DND-41 (cell line): ENCODE data around the gene ZBTB37.

Experiments
- ATAC-seq: fragments of 200-7000 bp; cut with Tn5 transposase; 3 replicates; pipeline ENCODE4 v1.9.1; 2021; ENCODE audit warnings: low read depth; ENCODE audit not compliant: insufficient read depth
- DNase-seq: peaks from one replicate; pipeline ENCODE4 v3.0.0-alpha.2; 2020
- H2AFZ ChIP-seq: 2 replicates; pipeline ENCODE4 v1.6.0; 2012; ENCODE audit warnings: low read depth, low read length
- H3K27ac ChIP-seq: 2 replicates; pipeline ENCODE4 v1.5.1; 2012; ENCODE audit warnings: low read length, inconsistent platforms
- H3K27me3 ChIP-seq: fragments of 200-600 bp; sonication (generic); 2 replicates; pipeline ENCODE4 v1.6.0; 2012; ENCODE audit warnings: low read length, mild to moderate bottlenecking, inconsistent platforms; ENCODE audit not compliant: insufficient read depth, poor library complexity
- H3K36me3 ChIP-seq: 2 replicates; pipeline ENCODE4 v1.5.1; 2012; ENCODE audit warnings: low read length, inconsistent platforms; ENCODE audit not compliant: insufficient read depth
- H3K4me1 ChIP-seq: 2 replicates; pipeline ENCODE4 v1.5.1; 2012; ENCODE audit warnings: mild to moderate bottlenecking, low read length; ENCODE audit not compliant: insufficient read depth
- H3K4me2 ChIP-seq: 2 replicates; pipeline ENCODE4 v1.6.0; 2012; ENCODE audit warnings: mild to moderate bottlenecking, moderate library complexity, low read length, inconsistent platforms; ENCODE audit not compliant: insufficient read depth
- H3K4me3 ChIP-seq, 2 experiments: fragments of 200-600 bp in 1 of 2; shearing (Covaris generic) in 1 of 2; 2 replicates each; pipeline ENCODE4 v1.5.1; 2012 to 2016; ENCODE audit warnings: inconsistent platforms in 2 of 2, low read length in 2 of 2, mild to moderate bottlenecking in 2 of 2, low read depth in 1 of 2, moderate library complexity in 1 of 2
- H3K79me2 ChIP-seq: 2 replicates; pipeline ENCODE4 v1.6.0; 2012; ENCODE audit warnings: low read length, inconsistent platforms; ENCODE audit not compliant: insufficient read depth
- H3K9ac ChIP-seq: 2 replicates; pipeline ENCODE4 v1.6.0; 2012; ENCODE audit warnings: low read depth, mild to moderate bottlenecking, inconsistent platforms, low read length, moderate library complexity
- H3K9me3 ChIP-seq: 2 replicates; pipeline ENCODE4 v1.5.1; 2012; ENCODE audit warnings: low read length, moderate library complexity, mild to moderate bottlenecking, inconsistent platforms; ENCODE audit not compliant: insufficient read depth, severe bottlenecking
- H4K20me1 ChIP-seq: 2 replicates; pipeline ENCODE4 v1.6.0; 2012; ENCODE audit warnings: low read length; ENCODE audit not compliant: insufficient read depth
- EZH2 ChIP-seq: IDR thresholded peaks from 3 replicates; pipeline ENCODE4 v1.6.1; 2012; ENCODE audit warnings: borderline replicate concordance, low read depth, mild to moderate bottlenecking, moderate library complexity, low read length, inconsistent platforms; ENCODE audit not compliant: severe bottlenecking
- TF ChIP-seq, protein P1 (sequence below): IDR thresholded peaks from 2 replicates; pipeline ENCODE4 v1.5.1; 2012; ENCODE audit warnings: borderline replicate concordance, low read length, moderate library complexity, mild to moderate bottlenecking; ENCODE audit not compliant: poor library complexity, severe bottlenecking; ENCODE audit errors: extremely low read depth

ZBTB37 gene

DNA sequence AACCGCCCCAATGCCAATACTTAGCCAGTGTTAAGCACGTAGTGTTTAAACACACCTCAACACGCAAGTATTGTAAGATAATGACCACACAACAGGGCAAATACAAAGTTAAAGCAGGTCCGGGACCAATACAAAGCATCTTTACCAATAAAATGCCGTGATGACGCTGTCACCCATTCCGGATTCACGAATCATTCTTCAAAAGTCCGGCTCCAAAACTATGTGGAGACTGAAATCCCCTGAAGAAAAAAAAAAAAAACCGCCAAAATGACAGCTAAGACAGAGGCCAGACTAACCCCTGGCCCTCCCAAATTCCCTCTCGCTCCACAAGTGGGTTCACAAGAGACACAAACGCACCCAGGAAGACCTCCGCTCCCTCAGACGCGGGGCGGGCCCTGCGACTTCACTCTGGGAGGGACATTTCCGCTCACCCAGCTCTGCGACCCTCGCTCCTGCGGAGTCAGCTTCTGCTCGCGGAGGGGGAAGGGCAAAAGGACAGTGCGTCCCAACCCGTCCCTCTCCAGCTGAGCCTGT lies 44.3 kb upstream of the ZBTB37 start:
- Histone ChIP-seq H2AFZ (peak overlapping the region; percentile 93), H3K27me3 (no peaks in the 10 kb centered on the region), H3K36me3 (peaks cover 33% of the 10 kb centered on the region), H3K4me2 (peak overlapping the region; percentile 82), H3K4me3 (peak overlapping the region; percentile 83 to 88), H3K27ac (peak overlapping the region; percentile 99), H3K9ac (peak overlapping the region; percentile 88), H3K4me1 (peaks cover 64% of the 10 kb centered on the region), H3K9me3 (no peaks in the 10 kb centered on the region), H3K79me2 (peaks cover 93% of the 10 kb centered on the region), H4K20me1 (no peaks in the 10 kb centered on the region; the same call in 1 of the 2 replicates)
- no peak for TF ChIP-seq EZH2
- TF ChIP-seq, protein P1, sequence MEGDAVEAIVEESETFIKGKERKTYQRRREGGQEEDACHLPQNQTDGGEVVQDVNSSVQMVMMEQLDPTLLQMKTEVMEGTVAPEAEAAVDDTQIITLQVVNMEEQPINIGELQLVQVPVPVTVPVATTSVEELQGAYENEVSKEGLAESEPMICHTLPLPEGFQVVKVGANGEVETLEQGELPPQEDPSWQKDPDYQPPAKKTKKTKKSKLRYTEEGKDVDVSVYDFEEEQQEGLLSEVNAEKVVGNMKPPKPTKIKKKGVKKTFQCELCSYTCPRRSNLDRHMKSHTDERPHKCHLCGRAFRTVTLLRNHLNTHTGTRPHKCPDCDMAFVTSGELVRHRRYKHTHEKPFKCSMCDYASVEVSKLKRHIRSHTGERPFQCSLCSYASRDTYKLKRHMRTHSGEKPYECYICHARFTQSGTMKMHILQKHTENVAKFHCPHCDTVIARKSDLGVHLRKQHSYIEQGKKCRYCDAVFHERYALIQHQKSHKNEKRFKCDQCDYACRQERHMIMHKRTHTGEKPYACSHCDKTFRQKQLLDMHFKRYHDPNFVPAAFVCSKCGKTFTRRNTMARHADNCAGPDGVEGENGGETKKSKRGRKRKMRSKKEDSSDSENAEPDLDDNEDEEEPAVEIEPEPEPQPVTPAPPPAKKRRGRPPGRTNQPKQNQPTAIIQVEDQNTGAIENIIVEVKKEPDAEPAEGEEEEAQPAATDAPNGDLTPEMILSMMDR = peak; percentile 13
- peak; percentile 69 for ATAC-seq
- DNase-seq = no peak

DNA sequence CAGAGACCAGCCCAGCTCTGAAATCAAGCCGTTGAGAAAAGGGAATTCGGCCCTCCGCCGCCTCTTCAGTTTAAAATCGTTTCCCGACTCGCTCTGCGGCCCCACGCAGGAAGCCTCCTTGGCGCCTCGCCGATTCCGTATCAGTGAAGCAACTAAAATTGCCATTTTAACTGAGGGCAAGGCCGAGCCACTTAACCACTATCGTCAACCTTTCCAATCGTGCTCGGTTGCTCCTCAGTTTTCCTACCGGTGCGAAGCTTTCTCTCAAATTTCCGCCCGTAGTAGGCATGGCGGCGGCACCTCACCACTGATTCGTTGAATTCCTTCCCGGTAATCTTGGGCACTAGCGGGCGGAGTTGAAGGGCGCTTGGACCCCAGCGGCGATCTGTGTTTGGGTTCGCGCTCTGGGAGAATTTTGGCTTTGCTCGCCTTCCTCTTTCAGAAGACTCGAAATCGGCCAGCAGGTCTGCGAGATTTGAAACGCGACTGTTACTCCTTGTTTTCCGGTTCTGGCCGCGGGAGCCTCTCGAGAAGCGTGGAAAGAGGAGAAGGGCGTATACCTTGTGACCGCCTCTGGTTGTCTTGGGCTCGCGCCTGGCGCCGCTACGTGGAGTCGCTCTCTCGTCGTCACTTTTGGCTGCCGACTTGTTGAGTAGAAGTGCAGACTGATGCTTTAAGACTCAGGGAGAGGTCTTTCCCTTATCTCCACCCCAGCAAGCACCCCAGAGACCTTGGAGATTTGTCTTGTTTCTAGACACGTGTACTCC lies 43.7 kb upstream of the ZBTB37 start, which contains the start of the genes CENPL and DARS2:
CENPL (minus strand) TSS at position 569 of the 767 bp plus-strand sequence. CDS start 13,584 bp downstream, outside the sequence.
DARS2 (plus strand) TSS at position 359 of the 767 bp plus-strand sequence. CDS start 557 bp downstream, outside the sequence.
- Histone ChIP-seq H3K27ac (peak within 1 kb of the TSS; percentile 99), H3K4me1 (peaks cover 64% of the 10 kb centered on the region), H3K9me3 (no peaks in the 10 kb centered on the region), H3K36me3 (peaks cover 30% of the 10 kb centered on the region), H3K4me2 (peak within 1 kb of the TSS; percentile 88), H2AFZ (peak within 1 kb of the TSS; percentile 99), H4K20me1 (no peaks in the 10 kb centered on the region; the same call in 1 of the 2 replicates), H3K4me3 (peak within 1 kb of the TSS; percentile 83 to 88), H3K27me3 (no peaks in the 10 kb centered on the region), H3K9ac (peak within 1 kb of the TSS; percentile 88), H3K79me2 (peaks cover 90% of the 10 kb centered on the region)
- DNase-seq = peak; percentile 95
- TF ChIP-seq, protein P1 = no peak
- TF ChIP-seq EZH2 = no peak
- peak; percentile 86 for ATAC-seq

DNA sequence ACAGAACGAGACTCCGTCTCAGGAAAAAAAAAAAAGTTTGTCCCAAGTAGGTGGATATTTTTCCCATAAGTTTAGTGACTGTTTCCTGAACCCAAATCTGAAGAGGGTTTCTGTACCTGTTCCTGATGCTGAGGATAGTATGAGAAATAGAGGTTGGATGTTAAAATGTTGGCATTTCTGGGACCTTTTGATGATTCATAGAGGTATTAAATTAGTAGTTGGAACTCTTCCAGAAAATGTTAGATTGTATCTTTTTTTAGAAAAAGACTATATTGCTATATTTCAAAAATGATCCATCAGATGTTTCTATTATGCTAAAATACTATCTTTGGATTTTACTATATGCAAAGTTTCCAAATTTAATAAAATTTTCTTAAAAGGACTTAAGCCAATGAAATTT lies 40.6 kb upstream of the ZBTB37 start:
- no peak overlapping the region for H3K9ac ChIP-seq
- H3K4me2 ChIP-seq = peak overlapping the region; percentile 88
- ATAC-seq (no peak), DNase-seq (no peak)
- TF ChIP-seq EZH2 = no peak
- TF ChIP-seq, protein P1 = no peak
- no peak overlapping the region for H2AFZ ChIP-seq
- H3K79me2 ChIP-seq = peaks cover 58% of the 10 kb centered on the region
- H3K4me1 ChIP-seq = peaks cover 43% of the 10 kb centered on the region
- no peak overlapping the region for H3K4me3 ChIP-seq
- H3K36me3 ChIP-seq = peaks cover 30% of the 10 kb centered on the region
- H4K20me1 ChIP-seq = no peaks in the 10 kb centered on the region
- no peak overlapping the region for H3K27ac ChIP-seq
- no peaks in the 10 kb centered on the region for H3K27me3 ChIP-seq
- no peaks in the 10 kb centered on the region for H3K9me3 ChIP-seq
